Activated CD4-positive, alpha-beta T cell treated with anti-CD3 and anti-CD28 coated beads, Interleukin-2, amount 50 U/mL, for 1 hour (primary cell): ENCODE measurements around the gene CD79A.
"Not testable (repeated sequence)": the region's sequence is repeated elsewhere in the genome, so short reads cannot be mapped to it uniquely, and the experiment has no call there.

ENCODE experiments used
- DNase-seq: peaks from one replicate; pipeline ENCODE4 v3.0.0-alpha.2; 2020

Gene CD79A

DNA sequence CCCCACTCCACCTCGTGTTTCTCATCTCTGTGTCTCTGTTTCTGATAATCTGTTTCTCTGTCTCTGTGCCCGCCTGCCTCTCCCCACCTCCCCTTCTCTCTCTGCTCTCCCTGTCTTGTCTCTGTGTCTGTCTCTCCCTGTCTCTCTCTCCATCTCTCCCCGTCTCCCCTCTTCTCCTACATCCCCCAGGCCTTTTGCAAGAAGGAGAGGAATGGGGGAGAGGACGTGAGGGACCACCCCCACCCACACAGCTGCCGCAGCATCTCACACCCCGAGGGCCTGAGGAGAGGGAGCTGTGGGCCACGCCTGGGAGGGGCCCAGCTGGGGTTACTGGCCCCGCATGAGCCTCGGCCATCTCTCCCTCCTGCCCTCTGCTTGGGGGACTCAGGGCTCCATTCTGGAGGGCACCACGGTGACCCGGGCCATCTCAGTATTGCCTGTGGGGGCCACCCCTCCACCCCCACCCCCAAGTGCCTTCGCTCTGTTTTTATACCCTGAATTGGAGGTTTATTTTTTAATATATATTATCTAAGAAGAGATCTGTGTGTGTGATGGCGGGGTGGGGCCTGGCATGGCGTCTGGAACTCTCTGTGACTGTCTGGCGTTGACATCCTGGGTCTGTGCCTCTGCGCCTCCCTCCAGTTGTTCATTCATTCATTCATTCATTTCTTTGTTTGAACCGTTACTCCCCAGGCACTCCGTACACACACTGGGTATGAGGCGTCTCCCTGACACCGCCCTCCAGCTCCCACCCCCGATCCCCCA lies 30.0 kb downstream of the CD79A start:
- no peak for DNase-seq

DNA sequence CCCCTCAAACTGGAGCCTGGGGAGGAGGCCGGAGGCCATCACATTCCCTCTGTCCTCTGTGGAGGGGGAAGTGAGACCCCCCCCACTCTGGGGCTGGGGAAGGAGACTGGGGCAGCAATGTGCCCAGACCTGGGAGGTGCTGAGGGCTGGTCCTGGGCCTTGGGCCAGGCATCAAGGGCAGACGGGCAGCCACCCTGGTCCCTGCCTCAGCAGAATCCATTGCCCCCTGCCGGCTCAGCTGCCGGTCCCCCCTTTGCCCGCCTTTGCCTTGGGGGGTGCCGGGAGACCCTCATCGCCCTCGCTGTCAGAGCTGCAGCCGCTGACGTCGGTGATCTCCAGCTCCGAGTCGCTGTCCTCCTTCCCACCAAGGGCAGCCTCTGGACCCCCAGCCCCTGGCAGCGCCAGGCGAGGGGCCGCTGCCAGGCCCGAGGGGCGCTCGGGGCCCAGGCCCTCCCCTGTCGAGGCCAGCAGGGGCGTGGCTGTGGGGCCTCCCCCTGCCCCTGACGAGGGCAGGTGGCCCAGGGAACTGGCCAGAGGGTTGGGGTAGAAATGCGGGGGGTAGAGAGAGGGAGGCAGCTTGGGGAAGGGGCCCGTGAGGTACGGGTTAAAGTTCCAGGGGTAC lies 31.0 kb downstream of the CD79A start:
- DNase-seq: no peak

DNA sequence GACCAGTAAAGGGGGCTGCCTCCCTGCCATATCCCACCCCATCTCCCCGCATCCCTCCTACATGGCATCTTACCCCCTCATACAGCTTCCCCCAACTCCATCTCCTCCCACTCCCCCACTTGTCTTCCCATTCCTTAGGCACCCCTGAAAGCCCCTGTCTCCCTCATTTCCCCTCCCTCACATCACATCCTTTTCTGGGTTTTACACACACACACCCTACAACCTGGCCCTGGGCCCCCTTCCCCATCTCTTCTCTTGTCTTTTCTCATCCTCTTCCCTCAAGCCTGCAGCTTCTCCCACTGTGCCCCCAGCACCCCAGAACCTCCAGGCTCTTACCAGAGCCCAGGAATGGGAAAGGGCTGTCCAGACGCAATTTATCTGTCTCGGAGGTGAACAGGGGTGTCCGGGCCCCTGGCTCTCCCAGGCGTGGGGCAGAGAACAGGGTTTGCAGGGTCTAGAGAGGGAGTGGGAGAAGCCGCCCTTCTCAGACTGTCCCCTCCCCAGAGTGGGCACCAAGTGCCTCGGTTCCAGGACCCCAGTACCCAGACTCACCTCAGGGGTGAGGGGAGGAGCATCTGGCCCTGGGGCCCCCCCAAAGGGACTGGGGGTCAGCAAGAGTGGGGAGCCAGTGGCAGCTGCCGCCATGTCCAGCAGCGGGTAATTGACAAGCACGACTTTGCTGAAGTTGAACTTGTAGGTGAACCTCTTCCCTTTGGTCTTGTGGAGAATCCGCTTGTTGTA lies 31.8 kb downstream of the CD79A start:
- DNase-seq: no peak

DNA sequence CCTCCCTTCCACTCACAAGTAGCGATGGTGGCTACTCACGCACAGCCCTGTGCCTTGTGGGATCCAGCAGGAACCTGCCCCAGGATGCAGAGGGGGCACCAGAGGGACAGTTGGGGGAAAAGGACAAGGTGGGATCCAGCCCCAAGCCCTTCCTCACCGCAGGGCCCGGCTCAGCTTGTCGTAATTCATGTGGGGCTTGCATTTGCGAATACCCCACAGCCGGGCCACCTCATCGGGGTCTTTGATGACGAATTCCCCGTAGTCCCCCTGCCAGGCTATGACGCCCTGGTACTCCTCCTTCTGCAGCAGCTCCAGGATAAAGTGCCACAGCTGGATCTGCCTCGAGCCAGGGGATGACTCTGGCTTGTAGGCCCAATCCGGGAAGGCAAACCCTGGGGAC lies 32.6 kb downstream of the CD79A start:
- no peak for DNase-seq

DNA sequence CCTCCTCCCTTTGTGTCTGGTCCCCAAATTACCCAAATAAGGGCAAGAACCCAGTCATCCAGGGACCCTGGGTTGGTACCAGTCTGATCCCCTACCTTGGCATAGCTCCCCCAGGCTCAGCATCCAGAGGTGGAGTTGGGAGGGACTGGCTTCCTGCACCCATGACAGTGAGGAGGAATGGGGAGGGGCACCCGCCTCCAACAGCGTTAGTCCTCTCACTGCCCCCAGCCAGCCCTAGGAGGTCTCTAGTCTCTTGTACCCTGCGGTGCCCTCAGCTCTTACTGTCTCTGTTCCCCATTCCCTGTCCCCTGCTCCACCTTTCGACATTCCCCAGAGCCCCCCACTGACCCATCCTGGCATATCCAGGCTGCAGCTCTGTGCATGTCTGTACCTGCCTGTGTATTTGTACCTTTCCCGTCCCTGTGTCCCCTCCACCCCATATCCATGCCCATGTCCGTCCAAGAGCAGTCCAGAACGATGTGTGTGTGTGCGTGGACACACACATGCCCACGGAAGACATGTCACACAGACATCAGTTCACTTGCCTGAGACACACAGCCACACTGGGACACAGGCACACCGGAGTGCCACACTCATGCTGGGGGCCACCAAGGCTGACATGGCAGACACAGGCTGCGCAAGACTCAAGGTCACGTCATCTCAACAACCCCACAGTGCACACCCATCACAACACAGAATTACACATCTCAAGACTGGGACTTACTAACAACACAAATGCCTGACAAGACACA lies 33.3 kb downstream of the CD79A start:
- no peak for DNase-seq

DNA sequence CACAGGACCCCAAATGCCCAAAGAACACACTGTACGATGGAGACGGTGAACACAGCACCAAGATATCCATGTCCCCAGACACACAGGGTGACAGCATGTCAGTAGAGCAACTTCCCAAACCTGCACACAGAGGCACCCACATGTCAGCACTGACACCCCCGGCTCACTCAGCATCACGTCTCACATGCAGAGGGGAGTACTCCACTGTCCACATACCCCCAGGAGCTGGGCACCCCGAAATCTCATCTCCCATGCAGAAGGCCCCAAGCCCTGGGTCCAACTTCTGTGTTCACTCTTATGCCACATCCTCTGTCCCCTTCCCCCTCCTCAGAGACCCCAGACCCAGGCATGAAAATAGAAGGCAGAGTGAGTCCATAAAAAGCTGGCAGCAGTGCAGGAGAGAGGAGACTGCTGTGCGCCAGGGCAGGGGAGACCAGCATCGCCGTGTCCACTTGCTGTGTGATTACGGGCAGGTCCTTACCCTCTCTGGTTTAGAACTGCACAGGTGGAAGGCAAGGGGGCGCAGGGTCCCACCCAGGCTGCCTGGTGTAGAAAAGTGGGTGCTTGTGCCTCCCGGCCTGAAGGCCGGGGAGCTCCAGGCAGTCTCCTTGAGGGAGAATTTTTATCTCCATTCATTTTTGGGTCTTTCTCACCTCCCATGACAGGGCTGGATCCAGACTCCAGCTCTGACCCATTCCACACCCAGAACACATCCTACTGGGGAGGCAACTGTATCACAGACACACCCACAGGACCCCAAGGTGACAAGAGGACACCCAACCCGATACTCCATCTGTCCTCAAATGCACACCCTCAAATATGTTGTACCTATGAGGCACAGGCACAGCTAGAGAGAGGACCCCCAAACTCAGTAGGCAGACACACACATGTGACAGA lies 34.2 kb downstream of the CD79A start:
- no peak for DNase-seq

DNA sequence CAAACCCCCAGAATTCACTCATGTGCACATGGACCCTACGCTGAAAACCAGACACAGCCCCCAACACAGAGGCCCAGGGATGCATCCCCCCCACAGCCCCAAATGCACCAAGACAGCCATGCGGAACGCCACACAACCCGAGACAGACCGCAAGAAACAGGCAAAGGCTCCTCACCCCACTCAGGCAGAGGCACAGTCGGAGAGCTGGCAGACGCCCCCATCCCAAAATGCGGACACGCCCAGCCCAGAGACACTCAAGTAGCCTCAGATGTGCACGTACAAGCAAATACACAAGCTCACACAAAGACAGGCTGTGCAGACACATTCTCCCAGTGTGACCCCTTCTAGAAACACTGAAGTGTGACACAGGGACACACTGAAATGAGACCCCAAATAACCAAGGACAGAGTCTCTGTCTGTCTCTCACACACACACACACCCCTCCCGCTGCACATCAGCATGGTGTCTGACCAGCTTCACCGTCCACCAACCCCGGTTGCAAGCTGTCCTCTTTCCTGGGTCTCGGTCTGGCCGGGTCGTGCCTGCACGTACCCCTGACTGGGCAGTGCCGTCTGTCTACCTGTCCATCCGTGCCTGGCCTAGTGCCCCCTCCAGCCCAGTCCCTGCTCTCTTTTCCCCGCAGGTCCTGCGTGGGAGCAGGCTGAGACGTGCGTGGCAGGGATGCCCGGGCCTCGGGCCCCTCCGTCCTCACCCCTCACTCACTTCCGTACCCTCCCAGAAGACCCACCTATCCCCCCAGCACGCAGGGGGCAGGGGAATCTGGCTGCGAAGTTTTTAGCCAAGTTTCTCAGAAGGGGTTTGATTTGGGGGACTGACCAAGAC lies 35.0 kb downstream of the CD79A start:
- no peak for DNase-seq

DNA sequence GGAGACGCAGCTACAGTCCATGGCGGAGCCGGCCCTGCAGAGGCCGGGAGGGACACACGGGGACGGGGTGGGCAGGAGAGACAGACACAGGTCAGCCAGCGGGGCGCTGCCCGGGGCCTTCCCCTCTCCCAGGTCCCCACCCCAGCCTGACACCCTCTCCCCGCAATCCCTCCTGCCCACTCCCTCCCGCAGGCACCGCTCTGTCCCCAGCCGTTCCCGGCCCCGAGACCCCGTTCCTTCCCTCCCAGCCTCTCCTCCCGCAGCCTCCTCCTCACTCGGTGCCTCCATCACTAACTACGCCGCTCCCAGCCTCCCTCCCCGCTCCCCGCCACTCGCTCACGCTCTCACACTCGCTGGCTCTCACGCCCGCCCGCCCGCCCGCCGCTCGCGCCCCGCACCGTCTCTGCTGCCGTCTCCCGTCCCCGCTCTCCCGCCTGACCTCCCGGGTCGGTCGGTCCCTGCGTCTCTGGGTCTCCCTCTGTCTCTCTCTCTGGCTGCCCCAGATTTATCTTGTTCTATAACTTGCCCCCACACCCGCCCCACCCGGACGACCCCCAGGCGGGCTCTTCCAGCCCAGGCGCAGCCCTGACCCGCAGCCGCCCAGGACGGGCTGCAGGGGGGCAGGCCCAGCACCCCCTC lies 35.9 kb downstream of the CD79A start:
- DNase-seq: peak; percentile 33

DNA sequence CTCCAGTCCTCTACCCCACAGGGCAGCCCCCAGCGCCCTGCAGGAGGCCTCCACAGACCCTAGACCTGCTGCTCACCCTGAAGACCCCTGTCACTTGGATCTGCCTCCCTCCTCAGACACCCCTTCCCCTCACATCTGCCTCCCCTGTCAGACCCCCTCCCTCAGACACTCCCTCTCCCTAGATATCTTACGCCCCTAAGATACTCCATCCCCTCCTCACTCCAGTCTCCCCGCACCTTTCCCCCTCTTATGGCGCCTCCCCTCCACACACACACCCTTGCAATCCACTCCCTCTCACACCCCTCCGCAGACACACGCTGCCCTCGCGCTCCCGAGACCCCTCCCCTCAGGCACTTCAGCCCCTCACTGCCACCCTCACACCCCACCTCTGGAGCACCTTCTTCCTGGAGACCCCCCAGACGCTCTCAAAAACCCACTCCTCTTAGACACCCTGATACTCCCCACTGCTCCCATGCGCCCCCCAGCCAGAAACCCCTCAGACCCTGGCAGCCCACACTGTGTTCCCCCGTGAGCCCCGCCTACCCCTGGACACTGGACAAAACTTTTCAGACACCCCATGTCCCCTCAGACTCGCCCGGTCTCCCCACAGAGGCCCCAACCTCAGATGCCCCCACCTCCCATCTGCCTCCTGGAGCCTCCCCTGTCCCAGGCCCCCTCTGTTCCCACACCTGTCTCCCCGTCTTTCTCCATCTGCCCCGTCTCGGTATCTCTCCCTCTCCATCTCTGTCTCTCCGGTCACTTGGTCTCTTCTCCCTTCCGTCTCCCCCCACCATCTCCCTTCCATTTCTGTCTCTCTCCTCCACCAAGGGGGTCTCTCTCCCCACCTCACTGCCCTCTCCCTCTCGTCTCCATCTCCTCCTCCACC lies 36.7 kb downstream of the CD79A start:
- no peak for DNase-seq

DNA sequence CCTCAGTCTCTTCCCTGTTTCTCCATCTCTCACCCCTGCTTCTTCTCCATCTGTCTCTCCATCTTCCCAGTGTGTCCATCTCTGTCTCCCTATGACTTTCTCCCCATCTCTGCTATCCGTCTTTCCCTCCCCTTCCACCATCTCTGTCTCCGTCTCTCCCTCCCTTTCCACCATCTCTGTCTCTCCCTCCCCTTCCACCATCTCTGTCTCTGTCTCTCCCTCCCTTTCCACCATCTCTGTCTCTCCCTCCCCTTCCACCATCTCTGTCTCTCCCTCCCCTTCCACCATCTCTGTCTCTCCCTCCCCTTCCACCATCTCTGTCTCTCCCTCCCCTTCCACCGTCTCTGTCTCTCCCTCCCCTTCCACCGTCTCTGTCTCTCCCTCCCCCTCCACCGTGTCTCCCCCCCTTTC lies 37.4 kb downstream of the CD79A start:
- DNase-seq: not testable (repeated sequence)

DNA sequence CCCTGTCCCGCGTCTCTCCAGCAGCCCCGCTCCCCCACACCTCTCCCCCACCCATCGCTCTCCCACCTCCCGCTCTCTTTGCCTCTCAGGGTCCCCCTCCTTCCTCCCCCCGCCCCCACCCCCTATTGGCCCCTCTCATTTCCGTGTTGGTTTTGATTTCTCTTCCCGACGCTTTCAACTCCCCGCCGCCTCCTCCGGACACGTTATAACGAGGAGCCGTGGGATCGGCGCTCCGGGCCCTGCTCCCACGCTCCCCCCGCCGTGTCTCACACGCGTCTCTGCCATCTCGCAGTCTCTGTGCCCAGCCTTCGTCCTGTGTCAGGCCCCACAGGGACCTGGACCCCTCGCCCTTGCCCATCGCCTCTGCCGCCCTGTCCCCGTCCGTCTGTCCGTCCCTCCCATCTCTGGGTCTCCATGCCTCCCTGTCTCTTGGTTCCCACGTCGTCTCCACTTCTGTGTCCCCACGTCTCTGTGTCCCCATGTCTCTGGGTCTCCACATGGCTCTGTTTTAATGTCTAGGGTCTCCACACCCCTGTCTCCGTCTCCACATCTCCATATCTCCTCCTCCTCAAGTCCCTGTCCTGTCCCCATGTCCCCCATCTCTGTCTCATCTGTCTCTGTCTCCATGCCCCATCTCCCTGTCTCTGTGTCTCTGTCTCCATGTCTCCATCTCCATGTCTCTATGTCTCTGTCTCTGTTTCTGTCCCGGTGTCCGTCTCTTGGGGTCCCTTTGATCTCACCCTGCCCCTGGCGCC lies 38.1 kb downstream of the CD79A start:
- DNase-seq: no peak

DNA sequence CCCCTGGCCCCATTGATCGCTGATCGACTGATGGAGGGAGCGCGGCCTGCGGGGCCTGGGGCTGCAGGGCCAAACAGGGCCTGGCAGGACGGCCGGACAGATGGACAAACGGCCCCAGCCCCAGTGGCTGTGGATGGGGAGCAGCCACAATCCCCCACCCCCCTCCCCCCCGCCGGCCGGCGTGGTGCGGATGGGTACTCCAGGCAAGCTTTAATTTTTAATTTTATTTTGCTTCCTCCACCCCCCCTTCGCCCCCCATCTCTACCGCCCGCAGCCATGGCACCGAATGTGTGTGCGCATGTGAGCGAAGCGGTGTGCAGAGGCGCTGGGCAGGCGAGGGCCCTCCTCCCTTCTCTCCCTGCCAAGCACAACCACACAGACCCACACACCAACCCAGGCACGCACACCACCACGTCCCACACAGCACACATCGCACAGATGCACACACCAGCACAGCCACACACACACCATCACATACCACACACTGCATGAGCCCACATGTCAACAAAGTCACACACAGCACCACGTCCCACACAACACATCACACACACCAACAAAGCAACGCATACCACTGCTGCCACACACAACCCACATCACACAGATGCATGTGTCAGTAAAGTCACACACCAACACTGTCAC lies 38.8 kb downstream of the CD79A start:
- DNase-seq: no peak

DNA sequence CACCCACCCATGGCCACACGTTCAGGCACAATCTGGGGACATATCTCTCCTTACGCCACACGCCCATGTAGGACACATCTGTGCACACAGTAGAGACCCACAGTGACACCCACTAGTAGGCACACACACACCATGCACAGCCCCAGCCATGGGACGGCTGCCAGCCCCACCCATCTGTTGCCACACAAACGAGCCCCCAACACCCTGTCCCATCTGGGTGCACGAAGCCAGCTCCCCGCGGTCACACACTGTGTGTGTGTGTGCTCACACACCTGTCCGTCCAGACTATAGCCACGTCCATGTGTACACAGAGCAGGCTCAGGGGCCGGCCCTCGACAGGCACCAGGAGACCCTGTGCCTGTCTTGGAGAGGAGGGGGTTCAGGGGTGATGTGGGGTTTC lies 40.6 kb downstream of the CD79A start:
- DNase-seq: no peak

DNA sequence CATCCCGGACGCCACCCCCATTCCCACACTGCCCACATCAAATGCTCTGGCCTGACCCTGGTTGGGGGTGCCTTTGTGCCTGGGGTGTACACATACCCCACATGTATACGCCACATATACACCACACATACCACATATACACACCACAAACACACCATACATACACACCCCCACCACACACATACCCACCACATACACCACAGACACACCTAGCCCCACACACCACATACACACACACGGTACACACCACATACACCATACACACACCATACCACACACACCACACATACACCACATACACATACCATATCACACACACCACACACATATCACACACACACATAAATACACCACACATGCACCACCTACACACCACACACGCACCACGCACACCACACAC lies 41.0 kb downstream of the CD79A start:
- no peak for DNase-seq

DNA sequence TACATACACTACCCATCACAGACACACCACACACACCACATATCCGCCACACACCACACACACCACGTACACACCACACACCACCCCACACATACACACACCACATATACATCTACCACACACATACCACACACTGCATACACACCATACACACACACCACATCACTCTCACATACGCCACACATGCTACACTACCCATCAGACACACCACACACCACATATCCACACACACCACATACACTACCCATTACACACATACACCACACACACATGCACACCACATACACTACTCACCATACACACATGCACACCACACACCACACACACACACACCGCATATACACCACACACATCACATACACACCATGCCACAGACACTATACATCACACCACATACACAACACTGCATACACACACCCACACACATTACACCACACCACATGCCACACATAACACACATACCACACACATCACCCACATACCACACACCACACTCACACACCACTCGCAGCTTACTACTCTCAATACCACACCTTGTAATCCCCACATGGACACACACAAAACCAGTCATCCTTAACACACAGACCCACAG lies 41.7 kb downstream of the CD79A start:
- no peak for DNase-seq

DNA sequence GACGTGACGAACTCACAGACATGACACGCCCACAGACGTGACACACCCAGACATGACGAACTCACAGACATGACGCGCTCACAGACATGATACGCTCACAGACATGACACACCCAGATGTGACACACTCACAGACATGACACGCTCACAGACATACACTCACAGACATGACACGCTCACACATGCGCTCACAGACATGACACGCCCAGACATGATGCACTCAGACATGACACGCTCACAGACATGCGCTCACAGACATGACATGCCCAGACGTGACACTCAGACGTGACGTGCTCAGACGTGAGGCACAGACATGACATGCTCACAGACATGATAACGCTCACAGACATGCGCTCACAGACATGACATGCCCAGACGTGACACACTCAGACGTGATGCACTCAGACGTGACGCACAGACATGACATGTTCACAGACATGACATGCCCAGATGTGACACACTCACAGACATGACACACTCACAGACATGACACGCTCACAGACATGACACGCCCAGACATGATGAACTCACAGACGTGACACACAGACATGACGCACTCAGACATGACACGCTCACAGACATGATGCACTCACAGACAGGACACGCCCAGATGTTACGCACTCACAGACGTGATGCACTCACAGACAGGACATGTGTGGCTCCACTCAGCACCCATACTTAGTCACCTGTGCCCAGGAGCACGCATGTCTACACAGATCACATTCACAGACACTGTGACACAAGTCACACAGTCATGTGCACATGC lies 43.1 kb downstream of the CD79A start:
- DNase-seq: no peak

DNA sequence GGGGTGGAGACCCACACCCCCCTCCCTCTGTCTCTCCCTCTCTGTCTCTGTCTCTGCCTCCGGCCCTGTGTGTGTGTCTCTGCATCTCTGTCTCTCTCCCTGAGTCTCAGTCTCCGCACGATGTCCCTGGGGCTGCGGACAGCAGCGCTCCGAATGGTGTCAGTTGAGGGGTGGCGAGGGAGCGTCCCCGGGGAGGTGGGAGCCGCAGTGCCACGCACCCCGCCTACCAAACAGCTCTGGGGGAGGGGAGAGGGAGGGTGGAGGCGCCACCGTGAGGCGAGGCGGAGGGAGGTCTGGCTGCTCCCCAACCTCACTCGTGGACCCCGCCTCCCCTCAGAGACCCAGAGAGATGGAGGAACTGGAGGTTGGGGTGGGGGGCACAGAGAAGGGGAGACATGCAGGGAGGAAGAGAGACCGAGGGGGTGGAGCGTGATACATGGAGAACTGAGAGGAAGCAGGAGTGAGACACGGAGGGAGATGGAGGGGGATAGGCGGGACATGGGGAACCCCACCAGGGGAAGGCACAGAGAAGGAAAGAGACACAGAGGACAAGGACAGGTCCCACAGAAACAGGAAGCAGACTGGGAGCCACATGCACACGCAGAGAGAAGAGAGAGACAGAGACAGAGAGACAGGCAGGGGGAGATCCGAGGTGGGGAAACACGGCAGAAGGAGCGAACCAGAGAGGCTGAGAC lies 44.0 kb downstream of the CD79A start:
- no peak for DNase-seq
